ENCODE results near the gene ENTREP3.

ENTREP3 gene

GRCh38 chr1:155207806-155208540 is 47.3 kb downstream of the ENTREP3 start, which contains the start of gene THBS3:
Gene THBS3, minus strand, starts transcription at chr1:155207897. Its CDS starts 21 bp downstream, at chr1:155207876.
- H3K4me3 ChIP-seq = peak within 1 kb of the TSS; percentile 78 to 94 (median 91)
- H3K27ac ChIP-seq = peak within 1 kb of the TSS; percentile 94 to 100 (median 99)

GRCh38 chr1:155206891-155207805 is 48.1 kb downstream of the ENTREP3 start:
- Histone ChIP-seq H3K27ac (peak overlapping the region in 20 of 21 experiments; percentile 94 to 100 (median 100)), H3K4me3 (peak overlapping the region in 5 of 7 experiments; percentile 78 to 93 (median 91))

GRCh38 chr1:155205969-155206593 is 49.2 kb downstream of the ENTREP3 start:
- Histone ChIP-seq H3K4me3 (no peak overlapping the region), H3K27ac (peak overlapping the region in 3 of 21 experiments; percentile 100)

- no peak overlapping the region for H3K27ac ChIP-seq
Observed at GRCh38 chr1:155205035-155205434, 50.2 kb downstream of the ENTREP3 start.

GRCh38 chr1:155202731-155203515 is 52.4 kb downstream of the ENTREP3 start:
- H3K27ac ChIP-seq = no peak overlapping the region
- H3K4me3 ChIP-seq = no peak overlapping the region

More at GRCh38 chr1:155205035-155205434, 50.2 kb downstream of the ENTREP3 start:
- H3K4me3 ChIP-seq = no peak overlapping the region

GRCh38 chr1:155202198-155202597 is 53.1 kb downstream of the ENTREP3 start:
- Histone ChIP-seq H3K27ac (no peak overlapping the region), H3K4me3 (no peak overlapping the region)

- H3K27ac ChIP-seq = no peak overlapping the region
- no peak overlapping the region for H3K4me3 ChIP-seq
Observed at GRCh38 chr1:155200920-155201319, 54.4 kb downstream of the ENTREP3 start.

- H3K27ac ChIP-seq = no peak overlapping the region
Observed at GRCh38 chr1:155199792-155200191, 55.5 kb downstream of the ENTREP3 start.

GRCh38 chr1:155198547-155198906 is 56.8 kb downstream of the ENTREP3 start:
- no peak overlapping the region for H3K27ac ChIP-seq
- H3K4me3 ChIP-seq = no peak overlapping the region

More at GRCh38 chr1:155199792-155200191, 55.5 kb downstream of the ENTREP3 start:
- H3K4me3 ChIP-seq = no peak overlapping the region

GRCh38 chr1:155197901-155198546 is 57.3 kb downstream of the ENTREP3 start:
- Histone ChIP-seq H3K27ac (peak overlapping the region in 2 of 21 experiments; percentile 28 to 31), H3K4me3 (no peak overlapping the region)
